ENCODE data around the gene FOXP4.

DNA sequence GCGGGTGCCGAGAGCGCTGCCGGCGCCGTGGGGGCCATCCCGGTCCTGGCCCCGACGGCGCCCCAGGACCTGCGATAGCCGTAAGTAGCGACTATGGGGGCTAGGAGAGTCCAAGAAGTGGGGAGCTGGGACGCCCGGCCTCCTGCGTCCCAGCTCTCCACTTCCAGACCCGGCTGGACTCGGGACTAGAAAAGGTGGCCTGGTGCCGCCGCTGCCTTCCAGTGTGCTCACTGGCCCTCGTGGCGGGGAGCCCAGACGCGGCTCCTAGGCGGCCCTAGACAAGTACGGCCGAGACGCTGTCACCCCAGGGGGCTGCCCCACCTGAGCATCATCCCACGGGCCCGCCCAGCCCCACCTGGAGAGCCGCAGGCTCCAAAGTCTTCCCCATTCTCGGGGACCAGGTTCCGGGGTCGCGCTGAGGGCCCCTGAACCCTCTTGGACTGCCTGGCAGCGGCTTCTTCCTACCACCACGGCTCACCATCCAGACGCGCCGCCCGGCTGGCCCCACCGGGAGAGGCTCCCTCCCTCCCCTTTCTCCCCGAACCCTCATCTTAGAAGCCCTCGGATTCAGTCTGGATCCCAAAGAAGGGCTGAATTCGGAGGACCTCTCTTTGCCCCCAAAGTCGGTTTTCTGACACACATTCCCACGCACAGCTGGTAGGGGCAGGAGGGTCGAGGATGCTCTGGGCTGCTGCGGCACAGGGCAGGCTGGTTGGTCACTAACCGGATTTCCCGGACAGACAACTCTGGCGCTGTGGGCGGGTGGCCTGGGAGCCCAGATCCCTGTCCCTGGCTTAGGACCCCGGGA is 91.2 kb downstream of the FOXP4 start:
- TF ChIP-seq, protein P1, sequence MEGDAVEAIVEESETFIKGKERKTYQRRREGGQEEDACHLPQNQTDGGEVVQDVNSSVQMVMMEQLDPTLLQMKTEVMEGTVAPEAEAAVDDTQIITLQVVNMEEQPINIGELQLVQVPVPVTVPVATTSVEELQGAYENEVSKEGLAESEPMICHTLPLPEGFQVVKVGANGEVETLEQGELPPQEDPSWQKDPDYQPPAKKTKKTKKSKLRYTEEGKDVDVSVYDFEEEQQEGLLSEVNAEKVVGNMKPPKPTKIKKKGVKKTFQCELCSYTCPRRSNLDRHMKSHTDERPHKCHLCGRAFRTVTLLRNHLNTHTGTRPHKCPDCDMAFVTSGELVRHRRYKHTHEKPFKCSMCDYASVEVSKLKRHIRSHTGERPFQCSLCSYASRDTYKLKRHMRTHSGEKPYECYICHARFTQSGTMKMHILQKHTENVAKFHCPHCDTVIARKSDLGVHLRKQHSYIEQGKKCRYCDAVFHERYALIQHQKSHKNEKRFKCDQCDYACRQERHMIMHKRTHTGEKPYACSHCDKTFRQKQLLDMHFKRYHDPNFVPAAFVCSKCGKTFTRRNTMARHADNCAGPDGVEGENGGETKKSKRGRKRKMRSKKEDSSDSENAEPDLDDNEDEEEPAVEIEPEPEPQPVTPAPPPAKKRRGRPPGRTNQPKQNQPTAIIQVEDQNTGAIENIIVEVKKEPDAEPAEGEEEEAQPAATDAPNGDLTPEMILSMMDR (IDR thresholded peaks at IDR 0.05 in 8 of 11, conservative IDR thresholded peaks at IDR 0.05 in 3 of 11): no peak
- no peak for TF ChIP-seq POLR2A (IDR thresholded peaks at IDR 0.05)

Measured in spleen (tissue), 7 donors.